CD1c-positive myeloid dendritic cell (primary cell): ENCODE measurements around the gene ASMTL.

Experiments used
- DNase-seq: peaks from one replicate; pipeline ENCODE4 v3.0.0-alpha.2; 2016; ENCODE audit errors: extremely low spot score

The ASMTL gene

GRCh38 chrX:1403228-1403627 is 49.5 kb downstream of the ASMTL start:
- no peak for DNase-seq

- no peak for DNase-seq
Measured at GRCh38 chrX:1401611-1402430, 50.9 kb downstream of the ASMTL start.

- no peak for DNase-seq
Measured at GRCh38 chrX:1400742-1401471, 51.8 kb downstream of the ASMTL start.

GRCh38 chrX:1400049-1400448 is 52.7 kb downstream of the ASMTL start:
- no peak for DNase-seq

GRCh38 chrX:1398431-1399340 is 54.0 kb downstream of the ASMTL start:
- no peak for DNase-seq

GRCh38 chrX:1397441-1398270 is 55.1 kb downstream of the ASMTL start:
- DNase-seq: no peak

GRCh38 chrX:1397001-1397400 is 55.7 kb downstream of the ASMTL start:
- DNase-seq: no peak

GRCh38 chrX:1395646-1396216 is 57.0 kb downstream of the ASMTL start:
- no peak for DNase-seq

GRCh38 chrX:1394731-1395501 is 57.8 kb downstream of the ASMTL start:
- no peak for DNase-seq

GRCh38 chrX:1393871-1394615 is 58.7 kb downstream of the ASMTL start:
- DNase-seq: no peak

- peak; percentile 78 for DNase-seq
Measured at GRCh38 chrX:1392376-1393068, 60.2 kb downstream of the ASMTL start.

GRCh38 chrX:1391707-1392375 is 60.9 kb downstream of the ASMTL start, which contains the start of gene SLC25A6:
Gene SLC25A6, minus strand, starts transcription at chrX:1392113. Its CDS starts 104 bp downstream, at chrX:1392009.
- DNase-seq: peak; percentile 99

GRCh38 chrX:1391370-1391706 is 61.4 kb downstream of the ASMTL start:
- no peak for DNase-seq

- no peak for DNase-seq
Measured at GRCh38 chrX:1390621-1391369, 61.9 kb downstream of the ASMTL start.

GRCh38 chrX:1389993-1390285 is 62.8 kb downstream of the ASMTL start:
- DNase-seq: no peak

- no peak for DNase-seq
Measured at GRCh38 chrX:1389181-1389992, 63.3 kb downstream of the ASMTL start.

- DNase-seq: no peak
Measured at GRCh38 chrX:1388651-1389050, 64.1 kb downstream of the ASMTL start.
